Testis (tissue), 2 donors: Measurements from ENCODE around the gene KIF1A.

Source experiments
- CTCF ChIP-seq, 3 experiments: fragments of 450-650 bp in 2 of 3; fragments of 200-600 bp in 1 of 3; sonication (generic) in 1 of 3; IDR thresholded peaks; one replicate each; pipeline ENCODE4 v1.5.1; 2016 to 2019; ENCODE audit warnings: antibody characterized with exemption in 3 of 3, mild to moderate bottlenecking in 2 of 3, moderate library complexity in 1 of 3
- POLR2A ChIP-seq: fragments of 450-650 bp; IDR thresholded peaks from one replicate; pipeline ENCODE4 v1.6.1; 2017; ENCODE audit warnings: antibody characterized with exemption, mild to moderate bottlenecking, moderate library complexity

- TF ChIP-seq POLR2A (no peak), CTCF (IDR thresholded peaks at IDR 0.05) (no peak)
Measured at GRCh38 chr2:240799033-240799820, 20.8 kb downstream of the KIF1A start.
